Islet of Langerhans (tissue), 1 donor: ENCODE results near the gene CALM1.

Source experiments
- FAIRE-seq: peaks from one replicate; lab custom pipeline; 2011; peaks lifted over from hg19 to GRCh38; lab: Jason Lieb, UNC

CALM1 gene

GRCh38 chr14:90396341-90397339 lies at the start of gene CALM1:
CALM1 (plus strand) TSS chr14:90397029; CDS start chr14:90397231, 202 bp downstream.
- FAIRE-seq: no peak

- FAIRE-seq: no peak
These were observed 48.6 kb upstream of the CALM1 start for GRCh38 chr14:90348270-90348669.

GRCh38 chr14:90349739-90350138 lies 47.1 kb upstream of the CALM1 start:
- FAIRE-seq: no peak

GRCh38 chr14:90354551-90355298 lies 42.1 kb upstream of the CALM1 start:
- no peak for FAIRE-seq

- FAIRE-seq: no peak
These were observed 41.0 kb upstream of the CALM1 start for GRCh38 chr14:90355540-90356518.

- no peak for FAIRE-seq
These were observed 39.9 kb upstream of the CALM1 start for GRCh38 chr14:90356925-90357324.

- no peak for FAIRE-seq
These were observed 38.5 kb upstream of the CALM1 start for GRCh38 chr14:90358359-90358758.

- FAIRE-seq: no peak
These were observed 34.8 kb upstream of the CALM1 start for GRCh38 chr14:90361865-90362557.

GRCh38 chr14:90362558-90362896 lies 34.3 kb upstream of the CALM1 start:
- no peak for FAIRE-seq

GRCh38 chr14:90368946-90369721 lies 27.7 kb upstream of the CALM1 start:
- no peak for FAIRE-seq

- FAIRE-seq: no peak
These were observed 22.9 kb upstream of the CALM1 start for GRCh38 chr14:90373887-90374286.

GRCh38 chr14:90374813-90375212 lies 22.0 kb upstream of the CALM1 start:
- peak; percentile 36 for FAIRE-seq

GRCh38 chr14:90375934-90376333 lies 20.9 kb upstream of the CALM1 start:
- no peak for FAIRE-seq

- FAIRE-seq: no peak
These were observed 18.6 kb upstream of the CALM1 start for GRCh38 chr14:90378249-90378648.

- no peak for FAIRE-seq
These were observed 17.7 kb upstream of the CALM1 start for GRCh38 chr14:90379106-90379505.

- FAIRE-seq: peak; percentile 94
These were observed 15.6 kb upstream of the CALM1 start for GRCh38 chr14:90381011-90381786.

- peak; percentile 76 for FAIRE-seq
These were observed 14.8 kb upstream of the CALM1 start for GRCh38 chr14:90381999-90382451.

- FAIRE-seq: peak; percentile 5
These were observed 14.2 kb upstream of the CALM1 start for GRCh38 chr14:90382491-90383125.

GRCh38 chr14:90383126-90383730 lies 13.6 kb upstream of the CALM1 start:
- peak; percentile 55 for FAIRE-seq
